KOPT-K1 (cell line): Measurements from ENCODE around the gene EPN3.

Experiments used
- H3K27ac ChIP-seq: fragments of 200-600 bp; sonication (generic); 2 replicates; pipeline ENCODE4 v1.5.1; 2016; ENCODE audit warnings: antibody characterized with exemption, mild to moderate bottlenecking, low read depth, low read length; ENCODE audit not compliant: poor library complexity, severe bottlenecking
- H3K36me3 ChIP-seq: fragments of 200-600 bp; sonication (generic); 2 replicates; pipeline ENCODE4 v1.5.1; 2017; ENCODE audit warnings: antibody characterized with exemption, mild to moderate bottlenecking, low read length, moderate library complexity; ENCODE audit not compliant: insufficient read depth
- H3K9me3 ChIP-seq: fragments of 200-600 bp; sonication (generic); 2 replicates; pipeline ENCODE4 v1.5.1; 2017; ENCODE audit warnings: antibody characterized with exemption, low read length, mild to moderate bottlenecking; ENCODE audit not compliant: insufficient read depth, poor library complexity, severe bottlenecking

The EPN3 gene

GRCh38 chr17:50536683-50537646, 4.4 kb downstream of the EPN3 start:
- Histone ChIP-seq H3K36me3 (no peaks in the 10 kb centered on the region), H3K9me3 (no peaks in the 10 kb centered on the region), H3K27ac (no peak overlapping the region)

- H3K27ac ChIP-seq = no peak overlapping the region
- H3K36me3 ChIP-seq = no peaks in the 10 kb centered on the region
Observed at GRCh38 chr17:50537721-50538548, 5.4 kb downstream of the EPN3 start.

GRCh38 chr17:50538549-50539410, 6.2 kb downstream of the EPN3 start:
- no peak overlapping the region for H3K27ac ChIP-seq
- H3K36me3 ChIP-seq = no peaks in the 10 kb centered on the region
- H3K9me3 ChIP-seq = no peaks in the 10 kb centered on the region

More at GRCh38 chr17:50537721-50538548, 5.4 kb downstream of the EPN3 start:
- no peaks in the 10 kb centered on the region for H3K9me3 ChIP-seq

GRCh38 chr17:50539762-50540559, 7.4 kb downstream of the EPN3 start:
- Histone ChIP-seq H3K27ac (no peak overlapping the region), H3K36me3 (no peaks in the 10 kb centered on the region)

GRCh38 chr17:50540560-50541401, 8.2 kb downstream of the EPN3 start:
- Histone ChIP-seq H3K27ac (no peak overlapping the region), H3K36me3 (no peaks in the 10 kb centered on the region), H3K9me3 (no peaks in the 10 kb centered on the region)

More at GRCh38 chr17:50539762-50540559, 7.4 kb downstream of the EPN3 start:
- H3K9me3 ChIP-seq = no peaks in the 10 kb centered on the region

- H3K36me3 ChIP-seq = no peaks in the 10 kb centered on the region
- no peak overlapping the region for H3K27ac ChIP-seq
- no peaks in the 10 kb centered on the region for H3K9me3 ChIP-seq
Observed at GRCh38 chr17:50541402-50541715, 8.8 kb downstream of the EPN3 start.

GRCh38 chr17:50541716-50542688, 9.5 kb downstream of the EPN3 start:
- Histone ChIP-seq H3K9me3 (no peaks in the 10 kb centered on the region), H3K27ac (no peak overlapping the region), H3K36me3 (no peaks in the 10 kb centered on the region)

GRCh38 chr17:50542795-50543774, 10.6 kb downstream of the EPN3 start:
- no peaks in the 10 kb centered on the region for H3K9me3 ChIP-seq
- no peaks in the 10 kb centered on the region for H3K36me3 ChIP-seq
- H3K27ac ChIP-seq = no peak overlapping the region

- no peaks in the 10 kb centered on the region for H3K9me3 ChIP-seq
- H3K27ac ChIP-seq = no peak overlapping the region
- no peaks in the 10 kb centered on the region for H3K36me3 ChIP-seq
Observed at GRCh38 chr17:50544516-50544915, 12.0 kb downstream of the EPN3 start.

- Histone ChIP-seq H3K27ac (no peak overlapping the region), H3K9me3 (no peaks in the 10 kb centered on the region), H3K36me3 (no peaks in the 10 kb centered on the region)
Observed at GRCh38 chr17:50545311-50545710, 12.8 kb downstream of the EPN3 start.

- Histone ChIP-seq H3K9me3 (no peaks in the 10 kb centered on the region), H3K27ac (no peak overlapping the region), H3K36me3 (no peaks in the 10 kb centered on the region)
Observed at GRCh38 chr17:50546701-50547034, 14.1 kb downstream of the EPN3 start.
